Measurements from ENCODE around the gene DMRTC1.
"Not testable (repeated sequence)": the region's sequence is repeated elsewhere in the genome, so short reads cannot be mapped to it uniquely, and the experiment has no call there.

Gene DMRTC1

DNA sequence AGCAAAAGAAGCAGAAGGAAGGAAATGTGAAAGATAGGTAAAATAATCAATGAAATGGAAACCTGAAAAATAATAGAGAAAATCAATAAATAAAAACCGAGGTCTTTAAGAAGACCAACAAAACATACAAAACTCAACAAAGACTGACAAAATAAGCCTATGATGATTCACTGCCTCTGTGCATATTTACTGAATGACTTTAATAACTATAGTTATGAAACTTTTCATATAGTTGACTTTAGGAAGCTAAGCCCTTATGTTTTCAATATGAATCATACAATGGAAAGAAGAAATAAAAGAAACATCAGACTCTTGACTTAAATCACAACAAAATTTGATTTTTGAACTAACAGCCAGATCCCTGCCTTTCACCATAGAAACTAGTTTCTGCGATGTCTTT lies 106.1 kb downstream of the DMRTC1 start:
- not testable (repeated sequence) for H3K36me3 ChIP-seq, H3K4me1 ChIP-seq, H3K4me2 ChIP-seq, H3K27me3 ChIP-seq, H3K9ac ChIP-seq, H4K20me1 ChIP-seq, H3K9me3 ChIP-seq, H3K4me3 ChIP-seq, H3K27ac ChIP-seq

DNA sequence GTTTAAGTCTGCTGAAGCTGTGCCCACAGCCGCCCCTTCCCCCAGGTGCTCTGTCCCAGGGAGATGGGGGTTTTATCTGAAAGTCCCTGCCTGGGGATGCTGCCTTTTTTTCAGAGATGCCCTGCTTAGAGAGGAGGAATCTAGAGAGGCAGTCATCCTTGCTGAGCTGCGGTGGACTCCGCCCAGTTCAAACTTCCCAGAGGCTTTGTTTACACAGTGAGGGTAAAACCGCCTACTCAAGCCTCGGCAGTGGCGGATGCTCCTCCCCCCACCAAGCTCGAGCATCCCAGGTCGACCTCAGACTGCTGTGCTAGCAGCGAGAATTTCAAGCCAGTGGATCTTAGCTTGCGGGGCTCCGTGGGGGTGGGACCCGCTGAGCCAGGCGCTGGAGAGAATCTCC lies 112.9 kb downstream of the DMRTC1 start:
- H3K27ac ChIP-seq, H3K4me1 ChIP-seq, H3K4me2 ChIP-seq, H3K36me3 ChIP-seq, H3K9ac ChIP-seq, H3K9me3 ChIP-seq, H4K20me1 ChIP-seq, H3K4me3 ChIP-seq, H3K27me3 ChIP-seq: not testable (repeated sequence)
